DOHH2 (cell line): ENCODE data around the gene PALLD.

ENCODE experiments used
- H3F3A ChIP-seq: fragments of 200-600 bp; sonication (generic), shearing (Covaris generic); 2 replicates; pipeline ENCODE4 v1.6.0; 2016; ENCODE audit warnings: antibody characterized with exemption, mild to moderate bottlenecking; ENCODE audit not compliant: control insufficient read depth, insufficient read depth
- H3K27ac ChIP-seq: fragments of 200-600 bp; sonication (generic); 2 replicates; pipeline ENCODE4 v1.5.1; 2014; ENCODE audit warnings: low read depth, mild to moderate bottlenecking, low read length, moderate library complexity
- H3K27me3 ChIP-seq: fragments of 200-600 bp; sonication (generic); 2 replicates; pipeline ENCODE4 v1.6.1; 2014; ENCODE audit warnings: mild to moderate bottlenecking, low read length, mixed read lengths; ENCODE audit not compliant: control insufficient read depth
- H3K36me3 ChIP-seq: fragments of 200-600 bp; sonication (generic); 2 replicates; pipeline ENCODE4 v1.6.1; 2014; ENCODE audit warnings: mild to moderate bottlenecking, low read length, moderate library complexity, mixed read lengths; ENCODE audit not compliant: control insufficient read depth
- H3K4me1 ChIP-seq: fragments of 200-600 bp; sonication (generic); 2 replicates; pipeline ENCODE4 v1.6.1; 2014; ENCODE audit warnings: mild to moderate bottlenecking, low read length, mixed read lengths; ENCODE audit not compliant: control insufficient read depth
- H3K4me2 ChIP-seq: fragments of 200-600 bp; sonication (generic); 2 replicates; pipeline ENCODE4 v1.6.0; 2014; ENCODE audit warnings: mild to moderate bottlenecking, low read length, moderate library complexity
- H3K4me3 ChIP-seq: fragments of 200-600 bp; sonication (generic); 2 replicates; pipeline ENCODE4 v1.5.1; 2014; ENCODE audit warnings: mild to moderate bottlenecking, low read length, mixed read lengths
- H3K79me2 ChIP-seq: fragments of 200-600 bp; sonication (generic); 2 replicates; pipeline ENCODE4 v1.6.1; 2014; ENCODE audit warnings: mild to moderate bottlenecking, low read length, mixed read lengths; ENCODE audit not compliant: control insufficient read depth
- H3K9me2 ChIP-seq: fragments of 200-600 bp; sonication (generic); replicated peaks from 2 replicates; pipeline ENCODE4 v1.6.1; 2014; ENCODE audit warnings: mild to moderate bottlenecking, low read length, mixed read lengths; ENCODE audit not compliant: control insufficient read depth
- H3K9me3 ChIP-seq: fragments of 200-600 bp; sonication (generic); 2 replicates; pipeline ENCODE4 v1.6.1; 2014; ENCODE audit warnings: antibody characterized with exemption, low read length, mixed read lengths; ENCODE audit not compliant: control insufficient read depth, insufficient read depth
- H4K20me1 ChIP-seq: fragments of 200-600 bp; sonication (generic); 2 replicates; pipeline ENCODE4 v1.6.0; 2014; ENCODE audit warnings: low read depth, mild to moderate bottlenecking, antibody characterized with exemption, low read length, moderate library complexity; ENCODE audit not compliant: control insufficient read depth, insufficient read depth
- EZH2phosphoT487 ChIP-seq: fragments of 200-600 bp; sonication (generic); IDR thresholded peaks from 2 replicates; pipeline ENCODE4 v1.6.1; 2017; ENCODE audit warnings: borderline replicate concordance, mild to moderate bottlenecking, antibody characterized with exemption, low read length, moderate library complexity, mixed read lengths
- TF ChIP-seq, protein P1 (sequence below): fragments of 200-600 bp; sonication (generic); IDR thresholded peaks from one replicate; pipeline ENCODE4 v1.5.1; 2014; ENCODE audit warnings: antibody characterized with exemption, mild to moderate bottlenecking, low read depth, low read length; ENCODE audit not compliant: poor library complexity, severe bottlenecking

The PALLD gene

GRCh38 chr4:168484626-168485025 lies 12.2 kb upstream of the PALLD start:
- Histone ChIP-seq H3K27ac (no peak overlapping the region), H3K27me3 (peaks cover 10% of the 10 kb centered on the region), H3K79me2 (no peaks in the 10 kb centered on the region), H3K4me3 (no peak overlapping the region), H3K4me1 (peaks cover 15% of the 10 kb centered on the region), H3K4me2 (no peak overlapping the region), H3K36me3 (no peaks in the 10 kb centered on the region), H3K9me2 (no peaks in the 10 kb centered on the region), H4K20me1 (no peaks in the 10 kb centered on the region), H3K9me3 (no peaks in the 10 kb centered on the region), H3F3A (no peaks in the 10 kb centered on the region)
- no peak for TF ChIP-seq EZH2phosphoT487
- TF ChIP-seq, protein P1, sequence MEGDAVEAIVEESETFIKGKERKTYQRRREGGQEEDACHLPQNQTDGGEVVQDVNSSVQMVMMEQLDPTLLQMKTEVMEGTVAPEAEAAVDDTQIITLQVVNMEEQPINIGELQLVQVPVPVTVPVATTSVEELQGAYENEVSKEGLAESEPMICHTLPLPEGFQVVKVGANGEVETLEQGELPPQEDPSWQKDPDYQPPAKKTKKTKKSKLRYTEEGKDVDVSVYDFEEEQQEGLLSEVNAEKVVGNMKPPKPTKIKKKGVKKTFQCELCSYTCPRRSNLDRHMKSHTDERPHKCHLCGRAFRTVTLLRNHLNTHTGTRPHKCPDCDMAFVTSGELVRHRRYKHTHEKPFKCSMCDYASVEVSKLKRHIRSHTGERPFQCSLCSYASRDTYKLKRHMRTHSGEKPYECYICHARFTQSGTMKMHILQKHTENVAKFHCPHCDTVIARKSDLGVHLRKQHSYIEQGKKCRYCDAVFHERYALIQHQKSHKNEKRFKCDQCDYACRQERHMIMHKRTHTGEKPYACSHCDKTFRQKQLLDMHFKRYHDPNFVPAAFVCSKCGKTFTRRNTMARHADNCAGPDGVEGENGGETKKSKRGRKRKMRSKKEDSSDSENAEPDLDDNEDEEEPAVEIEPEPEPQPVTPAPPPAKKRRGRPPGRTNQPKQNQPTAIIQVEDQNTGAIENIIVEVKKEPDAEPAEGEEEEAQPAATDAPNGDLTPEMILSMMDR: no peak

DNA sequence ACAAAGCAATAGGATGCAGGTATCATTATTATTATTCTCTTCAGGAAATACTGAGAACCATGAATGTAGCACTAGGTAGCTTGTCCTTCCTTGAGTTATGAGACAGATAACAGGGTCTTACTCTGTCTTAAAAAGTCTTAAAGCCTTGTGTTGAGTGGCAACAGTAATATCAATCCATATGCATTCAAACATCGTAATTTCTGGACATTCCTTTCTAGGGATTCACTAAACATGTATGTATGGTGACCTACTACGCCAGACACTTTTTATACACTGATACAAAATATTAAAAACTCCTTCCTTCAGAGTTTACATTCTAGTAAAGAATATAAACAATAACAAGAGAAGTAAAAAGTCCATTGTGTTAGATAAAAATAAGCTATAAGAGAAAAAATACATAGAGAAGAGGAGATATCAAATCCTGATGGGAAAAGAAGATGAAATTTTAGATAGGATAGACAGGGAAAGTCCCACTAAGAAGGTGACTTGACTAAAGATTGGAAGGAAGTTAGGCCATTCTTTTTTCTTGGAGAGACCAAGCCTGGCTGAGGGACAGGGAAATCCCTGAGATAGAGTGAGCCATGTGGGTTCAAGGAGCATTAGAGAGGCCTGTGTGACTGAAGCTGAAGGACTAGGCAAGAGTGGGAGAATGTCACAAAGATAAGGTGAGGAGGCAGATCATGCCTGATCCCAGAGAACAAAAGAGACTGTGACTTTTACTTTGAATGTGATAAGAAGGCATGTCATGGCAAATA lies 11.5 kb upstream of the PALLD start:
- Histone ChIP-seq H3K4me1 (peaks cover 10% of the 10 kb centered on the region), H4K20me1 (no peaks in the 10 kb centered on the region), H3K27ac (no peak overlapping the region), H3K27me3 (peaks cover 5% of the 10 kb centered on the region), H3K36me3 (no peaks in the 10 kb centered on the region), H3K4me3 (no peak overlapping the region), H3K4me2 (no peak overlapping the region), H3F3A (no peaks in the 10 kb centered on the region), H3K9me3 (no peaks in the 10 kb centered on the region), H3K79me2 (no peaks in the 10 kb centered on the region), H3K9me2 (no peaks in the 10 kb centered on the region)
- no peak for TF ChIP-seq EZH2phosphoT487
- TF ChIP-seq, protein P1: no peak

GRCh38 chr4:168486912-168487281 lies 10.0 kb upstream of the PALLD start:
- H3K79me2 ChIP-seq: no peaks in the 10 kb centered on the region
- no peak overlapping the region for H3K4me2 ChIP-seq
- no peaks in the 10 kb centered on the region for H3K9me3 ChIP-seq
- H3K36me3 ChIP-seq: no peaks in the 10 kb centered on the region
- no peaks in the 10 kb centered on the region; the same call in 1 of the 2 replicates for H3K9me2 ChIP-seq
- TF ChIP-seq EZH2phosphoT487: no peak
- TF ChIP-seq, protein P1: no peak
- no peaks in the 10 kb centered on the region for H4K20me1 ChIP-seq
- no peak overlapping the region for H3K4me3 ChIP-seq
- H3K27ac ChIP-seq: no peak overlapping the region
- H3K27me3 ChIP-seq: 0 out of 2 replicates have a peak, but pooled peaks cover 3% of the 10 kb centered on the region
- H3K4me1 ChIP-seq: no peaks in the 10 kb centered on the region
- H3F3A ChIP-seq: no peaks in the 10 kb centered on the region
